Trophoblast cell (in vitro differentiated cells and primary cell): ENCODE results near the gene MAPK8IP2.

Experiments used
- DNase-seq, 2 donors: peaks; one replicate each; pipeline ENCODE4 v3.0.0-alpha.2; 2016
- H2AFZ ChIP-seq: 2 replicates; pipeline ENCODE4 v1.6.1; 2013; ENCODE audit warnings: low read length, moderate library complexity, mild to moderate bottlenecking; ENCODE audit not compliant: insufficient read depth, poor library complexity
- H2AK5ac ChIP-seq: 2 replicates; pipeline ENCODE4 v1.6.1; 2013; ENCODE audit warnings: mild to moderate bottlenecking, low read length
- H2BK120ac ChIP-seq: 2 replicates; pipeline ENCODE4 v1.6.1; 2013; ENCODE audit warnings: low read length, mild to moderate bottlenecking, moderate library complexity; ENCODE audit not compliant: insufficient read depth, poor library complexity
- H2BK12ac ChIP-seq: 2 replicates; pipeline ENCODE4 v1.6.1; 2013; ENCODE audit warnings: mild to moderate bottlenecking, low read length, moderate library complexity
- H2BK5ac ChIP-seq: 2 replicates; pipeline ENCODE4 v1.6.1; 2013; ENCODE audit warnings: low read length, low read depth, moderate library complexity, mild to moderate bottlenecking; ENCODE audit not compliant: poor library complexity
- H3K14ac ChIP-seq: 2 replicates; pipeline ENCODE4 v1.6.1; 2013; ENCODE audit warnings: mild to moderate bottlenecking, low read length
- H3K18ac ChIP-seq: 2 replicates; pipeline ENCODE4 v1.6.1; 2013; ENCODE audit warnings: mild to moderate bottlenecking, low read length
- H3K23ac ChIP-seq: 2 replicates; pipeline ENCODE4 v1.6.1; 2013; ENCODE audit warnings: low read length
- H3K27ac ChIP-seq: 2 replicates; pipeline ENCODE4 v1.5.1; 2013; ENCODE audit warnings: low read depth, mild to moderate bottlenecking, inconsistent platforms, low read length, moderate library complexity
- H3K27me3 ChIP-seq: 2 replicates; pipeline ENCODE4 v1.6.1; 2013; ENCODE audit warnings: inconsistent platforms, mild to moderate bottlenecking, low read length, moderate library complexity; ENCODE audit not compliant: insufficient read depth
- H3K36me3 ChIP-seq, 2 experiments: 1 replicate in 1 of 2; 2 replicates in 1 of 2; pipeline ENCODE4 v1.6.1; 2013; ENCODE audit warnings: low read length in 2 of 2, mild to moderate bottlenecking in 2 of 2, moderate library complexity in 1 of 2; ENCODE audit not compliant: insufficient read depth in 2 of 2, control insufficient read depth in 1 of 2
- H3K4ac ChIP-seq: 2 replicates; pipeline ENCODE4 v1.6.1; 2013; ENCODE audit warnings: low read depth, mild to moderate bottlenecking, low read length, moderate library complexity
- H3K4me1 ChIP-seq, 2 experiments: 1 replicate in 1 of 2; 2 replicates in 1 of 2; pipeline ENCODE4 v1.6.1; 2013; ENCODE audit warnings: low read length in 2 of 2, mild to moderate bottlenecking in 2 of 2, moderate library complexity in 1 of 2; ENCODE audit not compliant: insufficient read depth in 2 of 2, control insufficient read depth in 1 of 2
- H3K4me2 ChIP-seq: 2 replicates; pipeline ENCODE4 v1.6.1; 2013; ENCODE audit warnings: inconsistent platforms, mild to moderate bottlenecking, low read length, moderate library complexity
- H3K4me3 ChIP-seq: 2 replicates; pipeline ENCODE4 v1.5.1; 2013; ENCODE audit warnings: mild to moderate bottlenecking, low read depth, low read length, inconsistent platforms
- H3K79me1 ChIP-seq: one replicate; pipeline ENCODE4 v1.6.1; 2013; ENCODE audit warnings: low read length
- H3K79me2 ChIP-seq: 2 replicates; pipeline ENCODE4 v1.6.1; 2013; ENCODE audit warnings: low read length, mild to moderate bottlenecking; ENCODE audit not compliant: control insufficient read depth, insufficient read depth, poor library complexity
- H3K9ac ChIP-seq: 2 replicates; pipeline ENCODE4 v1.6.1; 2013; ENCODE audit warnings: mild to moderate bottlenecking, low read length
- H3K9me3 ChIP-seq: 2 replicates; pipeline ENCODE4 v1.6.1; 2013; ENCODE audit warnings: low read depth, mild to moderate bottlenecking, control low read depth, inconsistent platforms, low read length; ENCODE audit not compliant: insufficient read depth
- H4K12ac ChIP-seq: 2 replicates; pipeline ENCODE4 v1.6.1; 2013; ENCODE audit warnings: low read depth, mild to moderate bottlenecking, low read length, moderate library complexity
- H4K8ac ChIP-seq: 2 replicates; pipeline ENCODE4 v1.6.1; 2013; ENCODE audit warnings: low read depth, mild to moderate bottlenecking, low read length, moderate library complexity
- H4K91ac ChIP-seq: one replicate; pipeline ENCODE4 v1.6.1; 2013; ENCODE audit warnings: low read depth, mild to moderate bottlenecking, low read length, moderate library complexity
- WGBS: extraction: QIAGEN DNeasy Blood & Tissue Kit; methylation state at CpG from one replicate; pipeline ENCODE4 v1.1.7; 2013; ENCODE audit warnings: missing lambda C conversion rate; ENCODE audit not compliant: insufficient read length, insufficient coverage; ENCODE audit errors: extremely low coverage; 5-methylcytosine and 5-hydroxymethylcytosine counted together

The MAPK8IP2 gene

GRCh38 chr22:50605613-50606074 is 5.1 kb downstream of the MAPK8IP2 start:
- Histone ChIP-seq H2BK5ac (no peak overlapping the region), H3K23ac (no peak overlapping the region), H3K27ac (no peak overlapping the region), H3K9me3 (peaks cover 1% of the 10 kb centered on the region), H3K79me2 (no peaks in the 10 kb centered on the region), H3K4me1 (peaks cover 3 to 4% of the 10 kb centered on the region in 2 experiments), H3K36me3 (no peaks in the 10 kb centered on the region), H3K9ac (no peak overlapping the region), H4K91ac (no peak overlapping the region), H3K4me2 (no peak overlapping the region), H2AFZ (no peak overlapping the region), H3K4ac (no peak overlapping the region), H3K27me3 (peaks cover 16% of the 10 kb centered on the region), H2BK12ac (no peak overlapping the region), H3K14ac (no peak overlapping the region), H4K8ac (no peak overlapping the region), H3K79me1 (no peaks in the 10 kb centered on the region), H2BK120ac (no peak overlapping the region), H4K12ac (no peak overlapping the region), H3K18ac (no peak overlapping the region), H2AK5ac (no peak overlapping the region), H3K4me3 (no peak overlapping the region)
- WGBS: no CpG with 5 or more reads among the region's 20 CpGs
- no peak for DNase-seq

GRCh38 chr22:50606165-50606945 is 5.8 kb downstream of the MAPK8IP2 start:
- no CpG with 5 or more reads among the region's 19 CpGs for WGBS
- no peak overlapping the region for H2BK120ac ChIP-seq

GRCh38 chr22:50606946-50607658 is 6.5 kb downstream of the MAPK8IP2 start:
- Histone ChIP-seq H3K27ac (no peak overlapping the region), H3K9me3 (peaks cover 1% of the 10 kb centered on the region), H3K27me3 (peaks cover 7% of the 10 kb centered on the region), H3K79me2 (no peaks in the 10 kb centered on the region), H3K36me3 (no peaks in the 10 kb centered on the region), H3K4me2 (no peak overlapping the region), H3K23ac (no peak overlapping the region), H4K12ac (no peak overlapping the region), H2AK5ac (no peak overlapping the region), H3K18ac (no peak overlapping the region), H3K4me1 (no peaks in the 10 kb centered on the region), H3K9ac (no peak overlapping the region), H2BK5ac (no peak overlapping the region), H4K8ac (no peak overlapping the region), H3K79me1 (no peaks in the 10 kb centered on the region), H4K91ac (no peak overlapping the region), H2BK120ac (no peak overlapping the region), H3K4me3 (no peak overlapping the region), H3K4ac (no peak overlapping the region), H2AFZ (no peak overlapping the region), H3K14ac (no peak overlapping the region), H2BK12ac (no peak overlapping the region)
- WGBS: no CpG with 5 or more reads among the region's 18 CpGs
- no peak for DNase-seq

More at GRCh38 chr22:50606165-50606945, 5.8 kb downstream of the MAPK8IP2 start:
- H3K36me3 ChIP-seq: no peaks in the 10 kb centered on the region
- H3K4me2 ChIP-seq: no peak overlapping the region
- no peak overlapping the region for H3K27ac ChIP-seq
- peaks cover 11% of the 10 kb centered on the region for H3K27me3 ChIP-seq
- H3K79me2 ChIP-seq: no peaks in the 10 kb centered on the region
- H3K4me1 ChIP-seq: peaks cover 0 to 2% of the 10 kb centered on the region in 2 experiments
- H3K4ac ChIP-seq: no peak overlapping the region
- H2BK12ac ChIP-seq: no peak overlapping the region
- H2BK5ac ChIP-seq: no peak overlapping the region
- no peaks in the 10 kb centered on the region for H3K79me1 ChIP-seq
- no peak overlapping the region for H3K4me3 ChIP-seq
- H4K8ac ChIP-seq: no peak overlapping the region
- no peak overlapping the region for H2AFZ ChIP-seq
- H4K12ac ChIP-seq: no peak overlapping the region
- no peak for DNase-seq
- H3K23ac ChIP-seq: no peak overlapping the region
- H3K9me3 ChIP-seq: peaks cover 1% of the 10 kb centered on the region
- no peak overlapping the region for H4K91ac ChIP-seq
- no peak overlapping the region for H3K9ac ChIP-seq
- H3K14ac ChIP-seq: no peak overlapping the region
- H3K18ac ChIP-seq: no peak overlapping the region
- no peak overlapping the region for H2AK5ac ChIP-seq

- H4K8ac ChIP-seq: no peak overlapping the region
Observed at GRCh38 chr22:50607659-50608020, 7.0 kb downstream of the MAPK8IP2 start.

More at GRCh38 chr22:50607659-50608020, 7.0 kb downstream of the MAPK8IP2 start:
- Histone ChIP-seq H2BK5ac (no peak overlapping the region), H3K14ac (no peak overlapping the region), H3K23ac (no peak overlapping the region), H3K36me3 (no peaks in the 10 kb centered on the region), H3K79me2 (no peaks in the 10 kb centered on the region), H3K9ac (no peak overlapping the region), H3K4ac (no peak overlapping the region), H3K27me3 (peaks cover 3% of the 10 kb centered on the region), H2AFZ (no peak overlapping the region), H3K18ac (no peak overlapping the region), H3K9me3 (peaks cover 1% of the 10 kb centered on the region), H3K79me1 (no peaks in the 10 kb centered on the region), H3K4me3 (no peak overlapping the region), H3K4me1 (no peaks in the 10 kb centered on the region), H3K27ac (no peak overlapping the region), H2BK120ac (no peak overlapping the region), H4K12ac (no peak overlapping the region), H2AK5ac (no peak overlapping the region), H4K91ac (no peak overlapping the region), H3K4me2 (no peak overlapping the region), H2BK12ac (no peak overlapping the region)
- no peak for DNase-seq
- no CpG with 5 or more reads among the region's 6 CpGs for WGBS
